ENCODE data around the gene REEP6.

Gene REEP6

GRCh38 chr19:1460033-1460995 is 30.7 kb upstream of the REEP6 start:
- peaks cover 6% of the 10 kb centered on the region for H3F3A ChIP-seq (ENCODE audit: insufficient read depth, low read length)
- no peak overlapping the region for H3K4me2 ChIP-seq (ENCODE audit: low read depth, low read length)
- H3K9me2 ChIP-seq (replicated peaks; ENCODE audit: insufficient read depth, low read length): no peaks in the 10 kb centered on the region
- DNase-seq: no peak
- H3K9ac ChIP-seq (ENCODE audit: low read length): no peak overlapping the region
- H4K20me1 ChIP-seq (ENCODE audit: insufficient read depth, low read length): no peaks in the 10 kb centered on the region
- no peak for TF ChIP-seq EZH2phosphoT487 (IDR thresholded peaks at IDR 0.05; ENCODE audit: low read length)
- no peaks in the 10 kb centered on the region for H3K9me3 ChIP-seq (replicated peaks; ENCODE audit: insufficient read depth, low read length)
- H3K4me3 ChIP-seq (ENCODE audit: low read length): no peak overlapping the region
- no peaks in the 10 kb centered on the region for H3K36me3 ChIP-seq (replicated peaks; ENCODE audit: insufficient read depth, low read length)
- H3K4me1 ChIP-seq (ENCODE audit: low read length): 0 out of 2 replicates have a peak, but pooled peaks cover 7% of the 10 kb centered on the region
- H2AFZ ChIP-seq (ENCODE audit: low read length): no peak overlapping the region
- no peak overlapping the region for H3K27ac ChIP-seq (ENCODE audit: low read length)
- peaks cover 16% of the 10 kb centered on the region; the same call in 1 of the 2 replicates for H3K27me3 ChIP-seq (replicated peaks; ENCODE audit: insufficient read depth, low read length)
- no peaks in the 10 kb centered on the region for H3K79me2 ChIP-seq (ENCODE audit: low read length)

GRCh38 chr19:1461862-1462261 is 29.1 kb upstream of the REEP6 start:
- no peaks in the 10 kb centered on the region for H4K20me1 ChIP-seq (ENCODE audit: insufficient read depth, low read length)
- no peak overlapping the region for H3K4me3 ChIP-seq (ENCODE audit: low read length)
- H3K36me3 ChIP-seq (replicated peaks; ENCODE audit: insufficient read depth, low read length): no peaks in the 10 kb centered on the region
- no peaks in the 10 kb centered on the region for H3K9me2 ChIP-seq (replicated peaks; ENCODE audit: insufficient read depth, low read length)
- H3K4me1 ChIP-seq (ENCODE audit: low read length): no peaks in the 10 kb centered on the region
- peaks cover 16% of the 10 kb centered on the region; the same call in 1 of the 2 replicates for H3K27me3 ChIP-seq (replicated peaks; ENCODE audit: insufficient read depth, low read length)
- no peak for DNase-seq
- no peak overlapping the region for H3K4me2 ChIP-seq (ENCODE audit: low read depth, low read length)
- no peak for TF ChIP-seq CTCF (IDR thresholded peaks at IDR 0.05; ENCODE audit: low read length)
- no peak overlapping the region for H2AFZ ChIP-seq (ENCODE audit: low read length)
- no peaks in the 10 kb centered on the region for H3F3A ChIP-seq (ENCODE audit: insufficient read depth, low read length)
- H3K9me3 ChIP-seq (replicated peaks; ENCODE audit: insufficient read depth, low read length): no peaks in the 10 kb centered on the region
- no peak overlapping the region for H3K9ac ChIP-seq (ENCODE audit: low read length)
- H3K79me2 ChIP-seq (ENCODE audit: low read length): no peaks in the 10 kb centered on the region
- H3K27ac ChIP-seq (ENCODE audit: low read length): no peak overlapping the region

- Histone ChIP-seq H3K36me3 (replicated peaks; ENCODE audit: insufficient read depth, low read length) (no peaks in the 10 kb centered on the region), H3K27me3 (replicated peaks; ENCODE audit: insufficient read depth, low read length) (peaks cover 22% of the 10 kb centered on the region), H3K4me2 (ENCODE audit: low read depth, low read length) (no peak overlapping the region), H3K4me3 (ENCODE audit: low read length) (no peak overlapping the region), H3K9ac (ENCODE audit: low read length) (no peak overlapping the region), H3K4me1 (ENCODE audit: low read length) (peaks cover 6% of the 10 kb centered on the region; the same call in 1 of the 2 replicates), H3K9me2 (replicated peaks; ENCODE audit: insufficient read depth, low read length) (no peaks in the 10 kb centered on the region), H3K9me3 (replicated peaks; ENCODE audit: insufficient read depth, low read length) (no peaks in the 10 kb centered on the region), H3K79me2 (ENCODE audit: low read length) (no peaks in the 10 kb centered on the region), H3K27ac (ENCODE audit: low read length) (no peak overlapping the region), H2AFZ (ENCODE audit: low read length) (no peak overlapping the region), H3F3A (ENCODE audit: insufficient read depth, low read length) (no peaks in the 10 kb centered on the region), H4K20me1 (ENCODE audit: insufficient read depth, low read length) (no peaks in the 10 kb centered on the region; the same call in 1 of the 2 replicates)
- no peak for TF ChIP-seq CTCF (IDR thresholded peaks at IDR 0.05; ENCODE audit: low read length)
- TF ChIP-seq EZH2phosphoT487 (IDR thresholded peaks at IDR 0.05; ENCODE audit: low read length): no peak
- no peak for TF ChIP-seq EZH2 (optimal IDR thresholded peaks at IDR 0.05; ENCODE audit: low read depth, low read length)
- DNase-seq: no peak
Observed at GRCh38 chr19:1465191-1466016, 25.6 kb upstream of the REEP6 start.

Data from MM.1S (cell line).